Neural cell (in vitro differentiated cells): ENCODE data around the gene ZNF775. TPM values are rescaled to one million over a fixed set of nuclear protein-coding genes. Genes with fewer than 3 reads are reported as not detected.

ENCODE experiments used
- H2AFZ ChIP-seq: fragments of 200-600, 300-800 bp; sonication (generic), shearing (Covaris generic); 2 replicates; pipeline ENCODE4 v1.6.0; 2014; ENCODE audit warnings: low read depth, mild to moderate bottlenecking, antibody characterized with exemption, low read length, moderate library complexity
- H3F3A ChIP-seq: fragments of 200-600 bp; shearing (Covaris generic); 2 replicates; pipeline ENCODE4 v1.6.1; 2016; ENCODE audit warnings: mild to moderate bottlenecking, moderate library complexity, mixed read lengths, antibody characterized with exemption, low read length; ENCODE audit not compliant: insufficient read depth, poor library complexity, severe bottlenecking
- H3K27ac ChIP-seq: fragments of 200-600, 300-800 bp; sonication (generic), shearing (Covaris generic); 2 replicates; pipeline ENCODE4 v1.5.1; 2014; ENCODE audit warnings: mild to moderate bottlenecking, low read length, moderate library complexity
- H3K27me3 ChIP-seq: fragments of 300-800, 200-600 bp; sonication (generic), shearing (Covaris generic); 2 replicates; pipeline ENCODE4 v1.6.0; 2014; ENCODE audit warnings: mild to moderate bottlenecking, low read depth, low read length, moderate library complexity; ENCODE audit not compliant: insufficient read depth
- H3K36me3 ChIP-seq: fragments of 300-800, 200-600 bp; sonication (generic), shearing (Covaris generic); 2 replicates; pipeline ENCODE4 v1.5.1; 2014; ENCODE audit warnings: mild to moderate bottlenecking, antibody characterized with exemption, low read length, moderate library complexity; ENCODE audit not compliant: insufficient read depth
- H3K4me2 ChIP-seq: fragments of 300-800, 200-600 bp; sonication (generic), shearing (Covaris generic); 2 replicates; pipeline ENCODE4 v1.6.0; 2014; ENCODE audit warnings: mild to moderate bottlenecking, low read length
- H3K4me3 ChIP-seq: fragments of 300-800, 200-600 bp; sonication (generic), shearing (Covaris generic); 2 replicates; pipeline ENCODE4 v1.5.1; 2014; ENCODE audit warnings: mild to moderate bottlenecking, low read length, moderate library complexity
- H3K79me2 ChIP-seq: fragments of 200-600 bp; shearing (Covaris generic); replicated peaks from 2 replicates; pipeline ENCODE4 v1.6.0; 2014; ENCODE audit warnings: mild to moderate bottlenecking, low read length, moderate library complexity; ENCODE audit not compliant: insufficient read depth
- H3K9ac ChIP-seq: fragments of 300-800, 200-600 bp; sonication (generic), shearing (Covaris generic); 2 replicates; pipeline ENCODE4 v1.6.1; 2016; ENCODE audit warnings: mild to moderate bottlenecking, low read length, mixed read lengths
- H3K9me2 ChIP-seq: fragments of 200-600 bp; shearing (Covaris generic); 2 replicates; pipeline ENCODE4 v1.6.1; 2016; ENCODE audit warnings: mild to moderate bottlenecking, low read length, mixed read lengths; ENCODE audit not compliant: insufficient read depth
- H3K9me3 ChIP-seq: fragments of 200-600, 300-800 bp; sonication (generic), shearing (Covaris generic); 2 replicates; pipeline ENCODE4 v1.6.1; 2016; ENCODE audit warnings: mild to moderate bottlenecking, mixed run types, low read length, moderate library complexity, mixed read lengths
- H4K20me1 ChIP-seq: fragments of 200-600 bp; shearing (Covaris generic); 2 replicates; pipeline ENCODE4 v1.6.1; 2016; ENCODE audit warnings: mild to moderate bottlenecking, mixed run types; ENCODE audit not compliant: insufficient read depth
- EP300 ChIP-seq: fragments of 450-650 bp; conservative IDR thresholded peaks from 2 replicates; pipeline ENCODE4 v1.6.1; 2014; ENCODE audit warnings: antibody characterized with exemption, mild to moderate bottlenecking, moderate library complexity; ENCODE audit not compliant: poor library complexity, severe bottlenecking
- EZH2 ChIP-seq: fragments of 200-600, 300-800 bp; shearing (Covaris generic), sonication (generic); IDR thresholded peaks from 2 replicates; pipeline ENCODE4 v1.6.1; 2014; ENCODE audit warnings: antibody characterized with exemption, low read length, borderline replicate concordance, mild to moderate bottlenecking; ENCODE audit not compliant: insufficient read depth, poor library complexity, severe bottlenecking
- MXI1 ChIP-seq: fragments of 450-650 bp; conservative IDR thresholded peaks from 2 replicates; pipeline ENCODE4 v1.6.1; 2014; ENCODE audit warnings: antibody characterized with exemption, mild to moderate bottlenecking; ENCODE audit not compliant: poor library complexity, severe bottlenecking
- POLR2AphosphoS5 ChIP-seq: IDR thresholded peaks from 2 replicates; pipeline ENCODE4 v1.6.1; 2012
- RAD21 ChIP-seq: fragments of 450-650 bp; conservative IDR thresholded peaks from 2 replicates; pipeline ENCODE4 v1.6.1; 2014; ENCODE audit warnings: antibody characterized with exemption, mild to moderate bottlenecking, moderate library complexity
- SMC3 ChIP-seq: fragments of 450-650 bp; conservative IDR thresholded peaks from 2 replicates; pipeline ENCODE4 v1.6.1; 2014; ENCODE audit warnings: antibody characterized with exemption, mild to moderate bottlenecking, moderate library complexity; ENCODE audit not compliant: poor library complexity
- TAF1 ChIP-seq: IDR thresholded peaks from 2 replicates; pipeline ENCODE4 v1.6.1; 2012; ENCODE audit warnings: low read depth
- polyA plus RNA-seq: library from polyadenylated mRNA; depleted of rRNA; stranded (reverse); fragments of >200 nt; gene quantifications from 2 replicates; pipeline ENCODE4 v1.2.3, GENCODE V29; 2014
- TF ChIP-seq, protein P1 (sequence below): fragments of 450-650 bp; IDR thresholded peaks from 2 replicates; pipeline ENCODE4 v1.5.1; 2014; ENCODE audit warnings: antibody characterized with exemption, mild to moderate bottlenecking, moderate library complexity; ENCODE audit not compliant: poor library complexity, severe bottlenecking
- TF ChIP-seq, protein P2 (sequence below): IDR thresholded peaks from 2 replicates; pipeline ENCODE4 v1.6.1; 2012; ENCODE audit warnings: borderline replicate concordance

Gene ZNF775
- polyA plus RNA-seq, 1 donor from 2014 or later = 16.8 TPM

DNA sequence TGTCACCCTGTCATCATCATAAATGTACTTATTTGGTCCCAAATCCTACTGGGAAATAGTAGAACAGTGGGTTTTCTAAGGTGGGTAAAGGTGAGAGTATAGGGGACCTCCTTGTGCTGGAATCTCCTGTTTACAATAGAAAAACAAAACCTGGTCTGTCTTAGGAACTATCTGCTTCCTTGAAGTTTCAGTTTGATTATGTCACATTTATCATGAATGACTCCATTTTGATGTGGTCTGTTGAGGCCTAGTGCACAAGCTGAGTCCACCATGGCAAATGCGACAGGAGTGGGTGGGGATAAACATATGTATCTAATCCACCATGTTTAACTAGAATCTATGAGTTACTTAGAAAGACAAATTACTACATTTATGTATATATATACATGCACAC, 23.5 kb upstream of the ZNF775 start:
- Histone ChIP-seq H3K27ac (no peak overlapping the region), H4K20me1 (no peaks in the 10 kb centered on the region), H3F3A (no peaks in the 10 kb centered on the region), H3K9me2 (no peaks in the 10 kb centered on the region), H3K9me3 (no peaks in the 10 kb centered on the region), H2AFZ (no peak overlapping the region), H3K79me2 (no peaks in the 10 kb centered on the region), H3K4me3 (no peak overlapping the region), H3K36me3 (no peaks in the 10 kb centered on the region), H3K9ac (no peak overlapping the region), H3K4me2 (no peak overlapping the region), H3K27me3 (no peaks in the 10 kb centered on the region)
- TF ChIP-seq SMC3 (no peak), EZH2 (no peak), RAD21 (no peak), TAF1 (no peak), POLR2AphosphoS5 (no peak), EP300 (no peak), MXI1 (no peak)
- TF ChIP-seq, protein P1, sequence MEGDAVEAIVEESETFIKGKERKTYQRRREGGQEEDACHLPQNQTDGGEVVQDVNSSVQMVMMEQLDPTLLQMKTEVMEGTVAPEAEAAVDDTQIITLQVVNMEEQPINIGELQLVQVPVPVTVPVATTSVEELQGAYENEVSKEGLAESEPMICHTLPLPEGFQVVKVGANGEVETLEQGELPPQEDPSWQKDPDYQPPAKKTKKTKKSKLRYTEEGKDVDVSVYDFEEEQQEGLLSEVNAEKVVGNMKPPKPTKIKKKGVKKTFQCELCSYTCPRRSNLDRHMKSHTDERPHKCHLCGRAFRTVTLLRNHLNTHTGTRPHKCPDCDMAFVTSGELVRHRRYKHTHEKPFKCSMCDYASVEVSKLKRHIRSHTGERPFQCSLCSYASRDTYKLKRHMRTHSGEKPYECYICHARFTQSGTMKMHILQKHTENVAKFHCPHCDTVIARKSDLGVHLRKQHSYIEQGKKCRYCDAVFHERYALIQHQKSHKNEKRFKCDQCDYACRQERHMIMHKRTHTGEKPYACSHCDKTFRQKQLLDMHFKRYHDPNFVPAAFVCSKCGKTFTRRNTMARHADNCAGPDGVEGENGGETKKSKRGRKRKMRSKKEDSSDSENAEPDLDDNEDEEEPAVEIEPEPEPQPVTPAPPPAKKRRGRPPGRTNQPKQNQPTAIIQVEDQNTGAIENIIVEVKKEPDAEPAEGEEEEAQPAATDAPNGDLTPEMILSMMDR = no peak
- TF ChIP-seq, protein P2, sequence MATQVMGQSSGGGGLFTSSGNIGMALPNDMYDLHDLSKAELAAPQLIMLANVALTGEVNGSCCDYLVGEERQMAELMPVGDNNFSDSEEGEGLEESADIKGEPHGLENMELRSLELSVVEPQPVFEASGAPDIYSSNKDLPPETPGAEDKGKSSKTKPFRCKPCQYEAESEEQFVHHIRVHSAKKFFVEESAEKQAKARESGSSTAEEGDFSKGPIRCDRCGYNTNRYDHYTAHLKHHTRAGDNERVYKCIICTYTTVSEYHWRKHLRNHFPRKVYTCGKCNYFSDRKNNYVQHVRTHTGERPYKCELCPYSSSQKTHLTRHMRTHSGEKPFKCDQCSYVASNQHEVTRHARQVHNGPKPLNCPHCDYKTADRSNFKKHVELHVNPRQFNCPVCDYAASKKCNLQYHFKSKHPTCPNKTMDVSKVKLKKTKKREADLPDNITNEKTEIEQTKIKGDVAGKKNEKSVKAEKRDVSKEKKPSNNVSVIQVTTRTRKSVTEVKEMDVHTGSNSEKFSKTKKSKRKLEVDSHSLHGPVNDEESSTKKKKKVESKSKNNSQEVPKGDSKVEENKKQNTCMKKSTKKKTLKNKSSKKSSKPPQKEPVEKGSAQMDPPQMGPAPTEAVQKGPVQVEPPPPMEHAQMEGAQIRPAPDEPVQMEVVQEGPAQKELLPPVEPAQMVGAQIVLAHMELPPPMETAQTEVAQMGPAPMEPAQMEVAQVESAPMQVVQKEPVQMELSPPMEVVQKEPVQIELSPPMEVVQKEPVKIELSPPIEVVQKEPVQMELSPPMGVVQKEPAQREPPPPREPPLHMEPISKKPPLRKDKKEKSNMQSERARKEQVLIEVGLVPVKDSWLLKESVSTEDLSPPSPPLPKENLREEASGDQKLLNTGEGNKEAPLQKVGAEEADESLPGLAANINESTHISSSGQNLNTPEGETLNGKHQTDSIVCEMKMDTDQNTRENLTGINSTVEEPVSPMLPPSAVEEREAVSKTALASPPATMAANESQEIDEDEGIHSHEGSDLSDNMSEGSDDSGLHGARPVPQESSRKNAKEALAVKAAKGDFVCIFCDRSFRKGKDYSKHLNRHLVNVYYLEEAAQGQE = no peak

DNA sequence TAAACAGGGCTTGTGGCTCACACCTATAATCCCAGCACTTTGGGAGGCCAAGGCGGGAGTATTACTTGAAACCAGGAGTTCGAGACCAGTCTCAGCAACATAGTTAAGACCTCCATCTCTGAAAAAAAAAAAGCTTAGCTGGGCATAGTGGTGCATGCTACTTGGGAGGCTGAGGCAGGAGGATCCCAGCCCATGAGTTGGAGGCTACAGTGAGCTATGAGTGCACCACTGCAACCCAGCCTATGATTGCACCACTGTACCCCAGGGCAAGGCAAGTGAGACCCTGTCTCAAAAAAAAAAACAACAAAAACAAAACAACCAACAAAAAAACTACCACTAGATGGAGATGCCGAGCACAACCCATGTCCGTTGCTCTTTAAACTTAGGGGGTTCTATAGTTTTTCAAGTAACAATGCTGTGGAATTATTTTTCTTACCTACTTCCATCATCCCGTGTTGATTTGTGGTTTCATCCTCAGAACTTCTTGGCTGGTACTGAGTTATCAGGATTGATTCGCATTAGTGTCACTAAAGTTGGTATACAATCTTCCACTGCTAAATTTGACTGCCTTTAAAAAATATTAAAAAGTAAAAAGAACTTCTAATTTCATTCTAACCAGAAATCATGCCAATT, 22.7 kb upstream of the ZNF775 start:
- no peak overlapping the region for H2AFZ ChIP-seq

More for the DNA sequence above, 22.7 kb upstream of the ZNF775 start:
- Histone ChIP-seq H3K4me2 (no peak overlapping the region), H3F3A (no peaks in the 10 kb centered on the region), H3K27ac (no peak overlapping the region), H3K27me3 (no peaks in the 10 kb centered on the region), H3K79me2 (no peaks in the 10 kb centered on the region), H3K4me3 (no peak overlapping the region), H3K9me3 (no peaks in the 10 kb centered on the region), H3K9me2 (no peaks in the 10 kb centered on the region), H4K20me1 (no peaks in the 10 kb centered on the region), H3K9ac (no peak overlapping the region), H3K36me3 (no peaks in the 10 kb centered on the region)
- TF ChIP-seq SMC3 = peak; percentile 60
- TF ChIP-seq, protein P2 = no peak
- TF ChIP-seq EZH2 = no peak
- TF ChIP-seq EP300 = no peak
- TF ChIP-seq, protein P1 = peak; percentile 63
- TF ChIP-seq RAD21 = peak; percentile 40
- TF ChIP-seq MXI1 = no peak
- no peak for TF ChIP-seq TAF1
- no peak for TF ChIP-seq POLR2AphosphoS5
